ENCODE results near the gene LRGUK.

- TF ChIP-seq CTCF (conservative IDR thresholded peaks at IDR 0.05) (no peak), ZFX (IDR thresholded peaks at IDR 0.05) (no peak)
These were observed 119.2 kb downstream of the LRGUK start for GRCh38 chr7:134246347-134246746.

Measured in C4-2B (cell line).